Stimulated activated naive B cell treated with anti-CD40 and anti-IgM and Interleukin-4, amounts not matched to agents 10 μg/mL and 1 μg/mL and 100 μg/mL, for 72 hours (primary cell): Measurements from ENCODE around the gene MDM2.

Experiments
- ATAC-seq, 2 donors: fragments of 150-1000 bp; cut with Tn5 transposase; replicated peaks; 2 replicates each; pipeline ENCODE4 v1.10.0; 2021; ENCODE audit warnings: moderate library complexity in 1 of 2
- DNase-seq: peaks from one replicate; pipeline ENCODE4 v3.0.0; 2021
- H3K27ac Mint-ChIP-seq: one replicate; pipeline ENCODE4 v1.8.0; 2022; ENCODE audit warnings: mild to moderate bottlenecking, mixed read lengths
- H3K27me3 Mint-ChIP-seq, 2 donors: one replicate each; pipeline ENCODE4 v1.8.0; 2022; ENCODE audit warnings: mixed read lengths in 2 of 2
- H3K36me3 Mint-ChIP-seq, 2 donors: one replicate each; pipeline ENCODE4 v1.8.0; 2022; ENCODE audit warnings: mixed read lengths in 2 of 2, mild to moderate bottlenecking in 1 of 2
- H3K4me1 Mint-ChIP-seq, 2 donors: one replicate each; pipeline ENCODE4 v1.8.0; 2022; ENCODE audit warnings: mixed read lengths in 2 of 2, mild to moderate bottlenecking in 1 of 2
- H3K4me3 Mint-ChIP-seq, 2 donors: one replicate each; pipeline ENCODE4 v1.8.0; 2022; ENCODE audit warnings: mild to moderate bottlenecking in 2 of 2, mixed read lengths in 2 of 2, moderate library complexity in 1 of 2
- H3K9me3 Mint-ChIP-seq, 2 donors: one replicate each; pipeline ENCODE4 v1.8.0; 2022; ENCODE audit warnings: mixed read lengths in 2 of 2, mild to moderate bottlenecking in 1 of 2

The MDM2 gene

GRCh38 chr12:68775121-68775630 is 32.8 kb upstream of the MDM2 start:
- Mint-ChIP-seq H3K4me3 (no peak overlapping the region), H3K36me3 (peaks cover 5 to 8% of the 10 kb centered on the region in 2 donors), H3K27me3 (no peaks in the 10 kb centered on the region), H3K4me1 (peaks cover 19 to 34% of the 10 kb centered on the region in 2 donors), H3K9me3 (no peaks in the 10 kb centered on the region), H3K27ac (no peak overlapping the region)
- ATAC-seq: no peak
- DNase-seq: no peak

DNA sequence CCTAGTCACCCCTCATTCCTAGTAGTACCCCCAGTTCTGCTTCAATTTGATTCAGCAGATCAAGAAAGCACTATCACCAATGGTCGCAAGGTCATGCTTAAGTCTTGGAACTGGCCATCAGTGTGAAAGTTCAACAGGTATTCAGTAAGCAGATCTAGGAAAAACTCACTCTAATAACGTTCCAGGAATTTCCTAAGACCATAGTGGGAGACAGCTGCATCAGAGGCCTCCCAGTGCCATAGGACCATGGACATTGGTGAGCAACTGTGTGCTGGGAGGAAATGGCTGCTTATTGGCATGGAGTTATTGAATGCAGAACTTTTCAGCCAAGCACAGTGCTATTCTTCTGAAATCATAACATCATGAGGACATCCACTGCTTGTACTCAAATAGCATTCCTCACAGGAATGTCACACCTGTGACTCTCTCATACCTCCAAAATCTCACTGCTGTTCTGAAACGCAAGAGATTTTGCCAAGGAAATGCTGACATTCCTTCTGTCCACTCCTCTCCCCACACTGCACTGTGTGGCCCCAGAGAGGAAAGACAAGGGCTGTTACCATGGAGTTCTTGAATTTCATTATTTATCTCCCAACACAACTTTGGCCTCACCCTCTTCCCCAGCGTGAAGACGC is 30.9 kb upstream of the MDM2 start:
- ATAC-seq: no peak
- H3K27me3 Mint-ChIP-seq: no peaks in the 10 kb centered on the region
- peaks cover 12 to 22% of the 10 kb centered on the region in 2 donors for H3K4me1 Mint-ChIP-seq
- H3K4me3 Mint-ChIP-seq: no peak overlapping the region
- no peaks in the 10 kb centered on the region for H3K9me3 Mint-ChIP-seq
- DNase-seq: no peak
- peaks cover 3 to 8% of the 10 kb centered on the region in 2 donors for H3K36me3 Mint-ChIP-seq
- H3K27ac Mint-ChIP-seq: no peak overlapping the region

DNA sequence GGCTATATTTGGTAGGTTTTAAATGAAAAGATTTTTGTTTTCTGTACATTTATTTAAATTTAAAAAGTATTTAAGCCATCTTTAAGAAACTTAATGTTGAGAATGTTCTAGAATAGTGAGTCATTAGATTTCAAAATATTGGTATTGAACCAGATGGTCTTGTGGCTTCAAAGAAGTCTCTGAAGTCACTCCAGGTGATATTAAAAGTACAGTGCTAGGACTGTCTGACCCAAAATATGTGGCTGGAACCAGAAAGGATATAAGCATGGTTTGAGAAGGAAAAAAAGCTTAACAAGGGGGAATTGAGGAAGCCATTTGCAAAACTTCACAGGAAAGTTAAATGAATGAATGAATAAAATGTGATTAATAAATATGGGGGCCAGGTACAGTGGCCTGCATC is 28.7 kb upstream of the MDM2 start:
- Mint-ChIP-seq H3K36me3 (peaks cover 6 to 7% of the 10 kb centered on the region in 2 donors), H3K4me3 (no peak overlapping the region), H3K9me3 (no peaks in the 10 kb centered on the region), H3K27me3 (no peaks in the 10 kb centered on the region), H3K27ac (no peak overlapping the region), H3K4me1 (peaks cover 2 to 3% of the 10 kb centered on the region in 2 donors)
- no peak for DNase-seq
- no peak for ATAC-seq

GRCh38 chr12:68780731-68781130 is 27.2 kb upstream of the MDM2 start:
- no peaks in the 10 kb centered on the region for H3K27me3 Mint-ChIP-seq
- no peak for ATAC-seq

DNA sequence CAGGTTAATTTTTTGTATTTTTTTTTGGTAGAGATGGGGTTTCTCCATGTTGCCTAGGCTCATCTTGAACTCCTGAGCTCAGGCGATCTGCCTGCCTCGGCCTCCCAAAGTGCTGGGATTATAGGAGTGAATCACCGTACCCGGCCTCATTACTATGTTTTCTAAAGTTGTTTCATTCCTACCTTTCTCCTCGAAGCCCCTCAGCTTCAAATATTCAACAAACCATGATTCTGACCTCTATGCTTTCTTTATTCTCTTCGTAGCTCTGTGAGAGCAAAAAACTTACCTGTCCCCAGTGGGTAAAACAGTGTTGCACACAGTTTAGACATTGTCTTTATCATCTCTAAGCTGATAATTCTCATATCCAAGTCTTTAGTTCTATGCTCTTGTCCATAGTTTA is 26.2 kb upstream of the MDM2 start:
- H3K4me1 Mint-ChIP-seq: peaks cover 0 to 2% of the 10 kb centered on the region in 2 donors
- no peaks in the 10 kb centered on the region for H3K27me3 Mint-ChIP-seq
- H3K27ac Mint-ChIP-seq: peak overlapping the region; percentile 28
- H3K36me3 Mint-ChIP-seq: peaks cover 4 to 7% of the 10 kb centered on the region in 2 donors
- ATAC-seq (no peak), DNase-seq (no peak)
- no peaks in the 10 kb centered on the region for H3K9me3 Mint-ChIP-seq
- no peak overlapping the region for H3K4me3 Mint-ChIP-seq

More at GRCh38 chr12:68780731-68781130, 27.2 kb upstream of the MDM2 start:
- Mint-ChIP-seq H3K4me3 (no peak overlapping the region), H3K27ac (no peak overlapping the region), H3K9me3 (no peaks in the 10 kb centered on the region), H3K4me1 (peaks cover 0 to 2% of the 10 kb centered on the region in 2 donors), H3K36me3 (peaks cover 4 to 7% of the 10 kb centered on the region in 2 donors)
- no peak for DNase-seq

GRCh38 chr12:68784015-68784414 is 24.0 kb upstream of the MDM2 start:
- no peak overlapping the region for H3K4me3 Mint-ChIP-seq
- no peak overlapping the region for H3K27ac Mint-ChIP-seq
- H3K4me1 Mint-ChIP-seq: peaks cover 6 to 10% of the 10 kb centered on the region in 2 donors
- DNase-seq (no peak), ATAC-seq (no peak)
- H3K9me3 Mint-ChIP-seq: no peaks in the 10 kb centered on the region
- no peaks in the 10 kb centered on the region for H3K27me3 Mint-ChIP-seq
- H3K36me3 Mint-ChIP-seq: peaks cover 3 to 10% of the 10 kb centered on the region in 2 donors

DNA sequence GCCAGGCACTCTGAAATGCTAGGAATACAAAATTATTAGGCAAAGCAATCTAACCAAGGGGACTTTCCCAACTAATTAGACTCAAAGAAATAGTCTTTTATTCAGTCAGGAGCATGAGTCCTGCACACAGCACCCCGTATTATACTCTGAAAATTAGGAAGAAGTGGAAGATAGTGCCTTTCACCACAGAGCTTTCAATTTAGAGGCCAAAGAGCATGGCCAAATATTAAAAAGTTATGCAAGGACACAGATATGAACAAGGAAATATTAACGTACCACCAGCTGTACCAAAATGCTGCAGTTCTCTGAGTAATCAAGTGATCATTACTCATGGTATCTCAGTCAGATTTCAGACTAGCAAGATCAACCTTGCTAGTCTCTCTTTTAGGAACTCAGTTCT is 22.6 kb upstream of the MDM2 start:
- ATAC-seq: no peak

DNA sequence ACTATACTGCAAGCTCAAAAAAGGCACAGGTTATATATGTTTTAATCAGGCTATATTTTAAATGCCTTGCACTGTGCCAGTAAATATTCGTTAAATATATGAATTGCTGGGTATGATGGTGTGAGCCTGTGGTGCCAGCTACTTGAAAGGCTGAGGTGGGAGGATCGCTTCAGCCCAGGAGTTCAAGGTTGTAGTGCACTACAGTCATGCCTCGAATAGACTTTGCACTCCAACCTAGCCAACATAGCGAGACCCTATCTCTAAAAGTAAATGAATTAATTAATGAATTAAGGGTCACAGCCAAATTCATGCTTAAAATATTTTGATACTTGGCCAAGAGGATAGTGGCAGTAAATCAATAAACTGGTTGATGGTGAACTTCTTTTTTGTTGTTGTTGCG is 22.2 kb upstream of the MDM2 start:
- no peak for DNase-seq
- no peak for ATAC-seq
- Mint-ChIP-seq H3K4me3 (no peak overlapping the region), H3K36me3 (peaks cover 3 to 7% of the 10 kb centered on the region in 2 donors), H3K27ac (no peak overlapping the region), H3K27me3 (no peaks in the 10 kb centered on the region), H3K9me3 (no peaks in the 10 kb centered on the region), H3K4me1 (peaks cover 7 to 10% of the 10 kb centered on the region in 2 donors)

More for the DNA sequence above, 22.6 kb upstream of the MDM2 start:
- H3K27me3 Mint-ChIP-seq: no peaks in the 10 kb centered on the region
- H3K4me3 Mint-ChIP-seq: no peak overlapping the region
- H3K4me1 Mint-ChIP-seq: peaks cover 7 to 10% of the 10 kb centered on the region in 2 donors
- no peaks in the 10 kb centered on the region for H3K9me3 Mint-ChIP-seq
- no peak overlapping the region for H3K27ac Mint-ChIP-seq
- DNase-seq: no peak
- H3K36me3 Mint-ChIP-seq: peaks cover 3 to 7% of the 10 kb centered on the region in 2 donors

DNA sequence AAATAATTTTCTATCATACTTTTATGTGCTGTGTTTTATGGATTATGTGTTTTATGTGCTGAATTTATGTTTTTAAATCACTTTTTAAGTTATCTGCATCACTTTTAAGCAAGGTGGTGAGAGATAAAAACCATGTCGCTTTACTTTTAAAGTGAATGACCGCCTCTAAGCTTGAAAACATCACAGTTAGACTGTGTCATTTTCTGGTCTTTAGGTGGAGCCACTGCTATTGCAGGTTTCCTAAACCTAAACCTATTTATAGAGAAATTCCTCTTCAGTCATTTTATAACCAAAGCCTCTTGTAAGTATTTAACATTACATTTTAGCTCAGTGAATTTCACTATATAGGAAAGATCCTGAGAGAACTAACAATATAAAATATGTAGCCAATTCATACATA is 21.0 kb upstream of the MDM2 start:
- no peak overlapping the region for H3K27ac Mint-ChIP-seq
- H3K4me3 Mint-ChIP-seq: no peak overlapping the region
- ATAC-seq: no peak
- no peak for DNase-seq
- H3K4me1 Mint-ChIP-seq: peaks cover 7 to 10% of the 10 kb centered on the region in 2 donors
- no peaks in the 10 kb centered on the region for H3K27me3 Mint-ChIP-seq
- H3K9me3 Mint-ChIP-seq: no peaks in the 10 kb centered on the region
- H3K36me3 Mint-ChIP-seq: peaks cover 3 to 7% of the 10 kb centered on the region in 2 donors

- Mint-ChIP-seq H3K4me3 (no peak overlapping the region), H3K36me3 (peaks cover 0 to 3% of the 10 kb centered on the region in 2 donors), H3K27me3 (no peaks in the 10 kb centered on the region), H3K4me1 (peaks cover 7 to 10% of the 10 kb centered on the region in 2 donors), H3K27ac (no peak overlapping the region), H3K9me3 (no peaks in the 10 kb centered on the region)
- no peak for DNase-seq
- no peak for ATAC-seq
Observed at GRCh38 chr12:68788554-68789143, 19.3 kb upstream of the MDM2 start.

GRCh38 chr12:68789144-68789878 is 18.7 kb upstream of the MDM2 start:
- peaks cover 7 to 10% of the 10 kb centered on the region in 2 donors for H3K4me1 Mint-ChIP-seq
- H3K9me3 Mint-ChIP-seq: no peaks in the 10 kb centered on the region
- no peaks in the 10 kb centered on the region for H3K27me3 Mint-ChIP-seq
- DNase-seq (no peak), ATAC-seq (no peak)
- H3K36me3 Mint-ChIP-seq: peaks cover 0 to 3% of the 10 kb centered on the region in 2 donors
- H3K27ac Mint-ChIP-seq: no peak overlapping the region
- no peak overlapping the region for H3K4me3 Mint-ChIP-seq

GRCh38 chr12:68790081-68790951 is 17.7 kb upstream of the MDM2 start:
- Mint-ChIP-seq H3K27ac (no peak overlapping the region), H3K36me3 (peaks cover 0 to 3% of the 10 kb centered on the region in 2 donors), H3K27me3 (no peaks in the 10 kb centered on the region), H3K4me1 (peaks cover 7 to 10% of the 10 kb centered on the region in 2 donors), H3K9me3 (no peaks in the 10 kb centered on the region), H3K4me3 (no peak overlapping the region)
- DNase-seq: no peak
- ATAC-seq: no peak

- Mint-ChIP-seq H3K36me3 (peaks cover 0 to 3% of the 10 kb centered on the region in 2 donors), H3K4me3 (no peak overlapping the region), H3K27ac (no peak overlapping the region), H3K27me3 (no peaks in the 10 kb centered on the region), H3K9me3 (no peaks in the 10 kb centered on the region), H3K4me1 (peaks cover 7 to 10% of the 10 kb centered on the region in 2 donors)
- DNase-seq (no peak), ATAC-seq (no peak)
Observed at GRCh38 chr12:68790952-68791234, 17.1 kb upstream of the MDM2 start.

DNA sequence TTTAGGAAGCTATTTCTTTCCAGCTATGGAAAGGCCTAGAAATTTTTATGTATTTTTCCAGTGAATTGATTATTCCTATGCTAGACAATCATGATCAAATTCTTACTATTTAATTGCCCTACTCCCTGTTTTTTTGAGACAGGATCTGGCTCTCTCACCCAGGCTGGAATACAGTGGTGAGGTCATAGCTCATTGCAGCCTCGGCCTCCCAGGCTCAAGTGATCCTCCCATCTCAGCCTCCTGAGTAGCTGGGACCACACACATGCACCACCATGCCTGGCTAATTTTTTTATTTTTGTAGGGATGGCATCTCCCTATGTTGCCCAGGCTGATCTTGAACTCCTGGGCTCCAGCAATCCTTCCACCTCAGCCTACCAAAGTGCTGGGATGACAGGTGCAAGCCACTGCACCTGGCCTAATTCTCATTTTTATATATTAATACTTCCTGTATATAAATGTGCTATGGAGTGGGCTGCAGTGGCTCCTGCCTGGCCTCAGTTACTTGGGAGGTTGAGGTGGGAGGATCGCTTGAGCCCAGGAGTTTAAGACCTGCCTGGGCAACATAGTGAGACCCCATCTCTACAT is 16.0 kb upstream of the MDM2 start:
- no peak for ATAC-seq
- H3K27ac Mint-ChIP-seq: no peak overlapping the region
- H3K27me3 Mint-ChIP-seq: no peaks in the 10 kb centered on the region
- no peaks in the 10 kb centered on the region for H3K9me3 Mint-ChIP-seq
- H3K4me3 Mint-ChIP-seq: no peak overlapping the region
- peaks cover 7 to 10% of the 10 kb centered on the region in 2 donors for H3K4me1 Mint-ChIP-seq
- H3K36me3 Mint-ChIP-seq: peaks cover 0 to 3% of the 10 kb centered on the region in 2 donors
- DNase-seq: no peak
